Measurements from ENCODE around the gene CCDC137.

The CCDC137 gene

GRCh38 chr17:81650951-81651350 lies 15.6 kb upstream of the CCDC137 start:
- DNase-seq (ENCODE audit: low spot score) = no peak

GRCh38 chr17:81651692-81652091 lies 14.8 kb upstream of the CCDC137 start:
- DNase-seq (ENCODE audit: low spot score) = no peak

- no peak for DNase-seq (ENCODE audit: low spot score)
Measured at GRCh38 chr17:81652906-81653771, 13.4 kb upstream of the CCDC137 start.

- no peak for DNase-seq (ENCODE audit: low spot score)
Measured at GRCh38 chr17:81655378-81656117, 11.0 kb upstream of the CCDC137 start.

GRCh38 chr17:81656118-81656743 lies 10.3 kb upstream of the CCDC137 start, which contains the start of gene PDE6G:
Gene PDE6G, minus strand, starts transcription at chr17:81656542. Its CDS starts 3,237 bp downstream, at chr17:81653305.
- DNase-seq (ENCODE audit: low spot score) = no peak

GRCh38 chr17:81656835-81657234 lies 9.7 kb upstream of the CCDC137 start:
- no peak for DNase-seq (ENCODE audit: low spot score)

GRCh38 chr17:81659038-81659437 lies 7.5 kb upstream of the CCDC137 start:
- DNase-seq (ENCODE audit: low spot score) = no peak

GRCh38 chr17:81660441-81660840 lies 6.1 kb upstream of the CCDC137 start:
- DNase-seq (ENCODE audit: low spot score) = no peak

- no peak for DNase-seq (ENCODE audit: low spot score)
Measured at GRCh38 chr17:81662002-81662401, 4.5 kb upstream of the CCDC137 start.

- no peak for DNase-seq (ENCODE audit: low spot score)
Measured at GRCh38 chr17:81664051-81664470, 2.5 kb upstream of the CCDC137 start.

GRCh38 chr17:81665205-81666091 lies 1.1 kb upstream of the CCDC137 start:
- peak; percentile 67 for DNase-seq (ENCODE audit: low spot score)

- DNase-seq (ENCODE audit: low spot score) = peak; percentile 22
Measured at GRCh38 chr17:81666092-81666341, 520 bp upstream of the CCDC137 start.

- no peak for DNase-seq (ENCODE audit: low spot score)
Measured at GRCh38 chr17:81667754-81668153, 1.2 kb downstream of the CCDC137 start.

- DNase-seq (ENCODE audit: low spot score) = no peak
Measured at GRCh38 chr17:81672504-81672903, 6.0 kb downstream of the CCDC137 start.

GRCh38 chr17:81672954-81673353 lies 6.4 kb downstream of the CCDC137 start:
- DNase-seq (ENCODE audit: low spot score) = no peak

GRCh38 chr17:81673561-81674258 lies 7.2 kb downstream of the CCDC137 start:
- DNase-seq (ENCODE audit: low spot score) = no peak

- peak; percentile 40 for DNase-seq (ENCODE audit: low spot score)
Measured at GRCh38 chr17:81675515-81676221, 9.1 kb downstream of the CCDC137 start.

GRCh38 chr17:81676906-81677305 lies 10.4 kb downstream of the CCDC137 start:
- no peak for DNase-seq (ENCODE audit: low spot score)

- no peak for DNase-seq (ENCODE audit: low spot score)
Measured at GRCh38 chr17:81680150-81680549, 13.6 kb downstream of the CCDC137 start.

- DNase-seq (ENCODE audit: low spot score) = no peak
Measured at GRCh38 chr17:81681672-81682071, 15.1 kb downstream of the CCDC137 start.
